ENCODE results near the gene TBL1XR1.

The TBL1XR1 gene

GRCh38 chr3:177135841-177136492 is 61.3 kb downstream of the TBL1XR1 start:
- Histone ChIP-seq H3K27me3 (replicated peaks) (no peaks in the 10 kb centered on the region), H3K36me3 (replicated peaks) (no peaks in the 10 kb centered on the region), H3K27ac (no peak overlapping the region), H3K4me3 (ENCODE audit: low read depth, low read length) (no peak overlapping the region)
- DNase-seq = no peak
- in situ Hi-C loops (cut with HindIII; ENCODE audit: low pct_ligation_motif_present, low sequenced_read_pairs) = no loop called here
- TF ChIP-seq, protein P1, sequence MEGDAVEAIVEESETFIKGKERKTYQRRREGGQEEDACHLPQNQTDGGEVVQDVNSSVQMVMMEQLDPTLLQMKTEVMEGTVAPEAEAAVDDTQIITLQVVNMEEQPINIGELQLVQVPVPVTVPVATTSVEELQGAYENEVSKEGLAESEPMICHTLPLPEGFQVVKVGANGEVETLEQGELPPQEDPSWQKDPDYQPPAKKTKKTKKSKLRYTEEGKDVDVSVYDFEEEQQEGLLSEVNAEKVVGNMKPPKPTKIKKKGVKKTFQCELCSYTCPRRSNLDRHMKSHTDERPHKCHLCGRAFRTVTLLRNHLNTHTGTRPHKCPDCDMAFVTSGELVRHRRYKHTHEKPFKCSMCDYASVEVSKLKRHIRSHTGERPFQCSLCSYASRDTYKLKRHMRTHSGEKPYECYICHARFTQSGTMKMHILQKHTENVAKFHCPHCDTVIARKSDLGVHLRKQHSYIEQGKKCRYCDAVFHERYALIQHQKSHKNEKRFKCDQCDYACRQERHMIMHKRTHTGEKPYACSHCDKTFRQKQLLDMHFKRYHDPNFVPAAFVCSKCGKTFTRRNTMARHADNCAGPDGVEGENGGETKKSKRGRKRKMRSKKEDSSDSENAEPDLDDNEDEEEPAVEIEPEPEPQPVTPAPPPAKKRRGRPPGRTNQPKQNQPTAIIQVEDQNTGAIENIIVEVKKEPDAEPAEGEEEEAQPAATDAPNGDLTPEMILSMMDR (IDR thresholded peaks at IDR 0.05; ENCODE audit: low read depth, low read length, missing control alignments) = no peak

DNA sequence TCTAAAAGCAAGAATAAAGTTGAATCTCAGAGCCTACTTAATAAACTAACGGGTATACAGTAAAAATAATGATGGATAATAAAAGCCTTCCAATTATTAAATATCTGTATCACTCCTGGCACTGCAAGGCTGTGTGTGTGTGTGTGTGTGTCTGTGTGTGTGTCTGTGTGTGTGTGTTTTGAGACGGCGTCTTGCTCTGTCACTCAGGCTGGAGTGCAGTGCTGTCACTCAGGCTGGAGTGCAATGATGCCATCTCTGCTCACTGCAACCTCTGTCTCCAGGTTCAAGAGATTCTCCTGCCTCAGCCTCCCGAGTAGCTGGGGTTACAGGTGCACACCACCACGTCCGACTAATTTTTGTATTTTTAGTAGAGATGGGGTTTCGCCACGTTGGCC is 62.5 kb downstream of the TBL1XR1 start:
- TF ChIP-seq, protein P1 (IDR thresholded peaks at IDR 0.05; ENCODE audit: low read depth, low read length, missing control alignments) = no peak
- no peak for DNase-seq
- Histone ChIP-seq H3K36me3 (replicated peaks) (no peaks in the 10 kb centered on the region), H3K27ac (no peak overlapping the region), H3K27me3 (replicated peaks) (no peaks in the 10 kb centered on the region), H3K4me3 (ENCODE audit: low read depth, low read length) (no peak overlapping the region)
- in situ Hi-C loops (cut with HindIII; ENCODE audit: low pct_ligation_motif_present, low sequenced_read_pairs) = no loop called here

DNA sequence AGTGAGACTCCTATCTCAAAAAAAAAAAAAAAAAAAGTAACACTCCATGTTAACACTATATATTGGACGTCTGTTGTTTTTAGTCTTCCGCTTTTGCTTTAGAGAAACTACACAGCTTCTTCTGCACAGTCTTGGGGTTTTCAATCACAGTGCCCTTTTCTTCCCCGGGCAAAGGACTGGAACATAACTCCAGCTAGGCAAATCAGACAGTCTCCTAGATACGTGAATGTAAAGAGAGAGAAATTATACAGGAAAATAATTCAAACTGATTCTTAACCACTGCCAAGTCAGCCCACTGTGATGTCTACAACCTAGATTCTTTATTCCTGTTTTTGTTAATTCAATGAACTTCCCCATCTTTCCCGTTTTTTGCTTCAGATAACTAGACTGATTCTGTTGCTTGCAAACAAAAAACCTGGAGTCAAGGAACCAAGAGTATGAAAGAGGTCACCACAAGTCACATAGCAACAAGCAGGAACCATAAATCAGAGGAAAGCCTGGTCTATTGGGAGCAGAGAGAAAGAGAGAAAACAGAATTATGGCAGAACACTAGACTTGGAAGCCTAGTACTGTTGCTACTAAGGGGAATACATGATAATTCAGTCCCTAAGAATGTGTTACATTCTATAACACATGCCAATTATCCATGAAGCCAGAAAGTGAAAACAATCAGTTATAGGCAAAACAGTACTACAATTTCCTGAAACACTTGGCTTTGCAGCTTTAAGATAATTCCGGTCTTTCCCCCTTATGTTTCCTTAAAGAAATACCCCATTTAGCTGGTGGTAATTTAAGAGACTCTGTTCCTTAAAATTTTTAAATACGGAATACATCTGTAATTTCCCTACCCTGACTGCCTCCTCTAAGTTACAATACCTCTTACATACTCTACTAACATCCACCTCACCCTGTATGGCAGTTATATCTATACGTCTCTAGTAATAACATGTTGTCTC is 63.1 kb downstream of the TBL1XR1 start:
- H3K27me3 ChIP-seq (replicated peaks) = no peaks in the 10 kb centered on the region
- TF ChIP-seq, protein P1 (IDR thresholded peaks at IDR 0.05; ENCODE audit: low read depth, low read length, missing control alignments) = no peak
- in situ Hi-C loops (cut with HindIII; ENCODE audit: low pct_ligation_motif_present, low sequenced_read_pairs) = no loop called here
- H3K4me3 ChIP-seq (ENCODE audit: low read depth, low read length) = no peak overlapping the region
- H3K36me3 ChIP-seq (replicated peaks) = no peaks in the 10 kb centered on the region
- H3K27ac ChIP-seq = no peak overlapping the region
- DNase-seq = no peak

- H3K27ac ChIP-seq = no peak overlapping the region
- TF ChIP-seq, protein P1 (IDR thresholded peaks at IDR 0.05; ENCODE audit: low read depth, low read length, missing control alignments) = no peak
- no peaks in the 10 kb centered on the region for H3K36me3 ChIP-seq (replicated peaks)
- H3K4me3 ChIP-seq (ENCODE audit: low read depth, low read length) = no peak overlapping the region
- in situ Hi-C loops (cut with HindIII; ENCODE audit: low pct_ligation_motif_present, low sequenced_read_pairs) = no loop called here
- no peaks in the 10 kb centered on the region for H3K27me3 ChIP-seq (replicated peaks)
- DNase-seq = no peak
Observed at GRCh38 chr3:177131927-177132636, 65.2 kb downstream of the TBL1XR1 start.

DNA sequence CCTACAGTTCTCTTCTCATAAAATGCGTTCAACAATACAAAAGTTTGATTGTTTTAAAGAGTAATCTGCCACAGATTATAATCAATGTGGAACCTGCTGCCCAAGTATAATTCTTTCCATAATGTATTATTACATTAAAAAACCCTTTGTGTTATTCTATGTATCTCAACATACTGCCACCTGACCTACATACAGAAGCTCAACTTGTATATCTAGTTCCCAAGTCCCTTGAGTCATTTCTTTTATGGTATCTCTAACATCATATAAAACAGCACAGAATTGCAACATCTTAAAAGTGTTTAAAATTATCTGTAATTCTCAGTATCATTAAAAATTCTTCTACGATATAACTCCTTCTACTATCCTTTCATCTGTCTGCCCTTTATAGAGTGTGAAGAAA is 70.3 kb downstream of the TBL1XR1 start:
- H3K4me3 ChIP-seq (ENCODE audit: low read depth, low read length) = no peak overlapping the region
- H3K27me3 ChIP-seq (replicated peaks) = no peaks in the 10 kb centered on the region
- in situ Hi-C loops (cut with HindIII; ENCODE audit: low pct_ligation_motif_present, low sequenced_read_pairs) = no loop called here
- H3K36me3 ChIP-seq (replicated peaks) = no peaks in the 10 kb centered on the region
- DNase-seq = no peak
- H3K27ac ChIP-seq = no peak overlapping the region
- TF ChIP-seq, protein P1 (IDR thresholded peaks at IDR 0.05; ENCODE audit: low read depth, low read length, missing control alignments) = no peak

Data from brain microvascular endothelial cell (primary cell).